ENCODE results near the gene INPP4A.

DNA sequence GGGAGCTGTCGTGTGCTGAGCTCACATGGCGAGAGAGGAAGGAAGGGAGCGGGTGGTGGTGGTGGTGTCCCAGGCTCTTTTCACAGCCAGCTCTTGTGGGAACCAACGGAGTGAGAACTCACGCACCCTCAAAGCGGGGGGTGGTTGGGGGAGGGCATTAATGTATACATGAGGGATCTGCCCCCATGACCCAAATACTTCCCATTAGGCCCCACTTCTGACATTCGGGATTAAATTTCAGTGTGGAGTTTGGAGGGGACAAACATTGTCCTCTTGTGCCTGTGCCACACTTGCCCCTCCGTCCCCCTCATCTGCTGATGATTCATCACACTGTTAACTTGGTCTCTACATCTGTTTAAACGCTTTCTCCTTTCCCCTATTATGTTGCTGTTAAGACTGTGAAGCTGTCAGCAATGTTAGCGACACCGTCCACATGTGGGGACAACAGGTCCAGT lies 22.5 kb downstream of the INPP4A start:
- TF ChIP-seq, protein P1, sequence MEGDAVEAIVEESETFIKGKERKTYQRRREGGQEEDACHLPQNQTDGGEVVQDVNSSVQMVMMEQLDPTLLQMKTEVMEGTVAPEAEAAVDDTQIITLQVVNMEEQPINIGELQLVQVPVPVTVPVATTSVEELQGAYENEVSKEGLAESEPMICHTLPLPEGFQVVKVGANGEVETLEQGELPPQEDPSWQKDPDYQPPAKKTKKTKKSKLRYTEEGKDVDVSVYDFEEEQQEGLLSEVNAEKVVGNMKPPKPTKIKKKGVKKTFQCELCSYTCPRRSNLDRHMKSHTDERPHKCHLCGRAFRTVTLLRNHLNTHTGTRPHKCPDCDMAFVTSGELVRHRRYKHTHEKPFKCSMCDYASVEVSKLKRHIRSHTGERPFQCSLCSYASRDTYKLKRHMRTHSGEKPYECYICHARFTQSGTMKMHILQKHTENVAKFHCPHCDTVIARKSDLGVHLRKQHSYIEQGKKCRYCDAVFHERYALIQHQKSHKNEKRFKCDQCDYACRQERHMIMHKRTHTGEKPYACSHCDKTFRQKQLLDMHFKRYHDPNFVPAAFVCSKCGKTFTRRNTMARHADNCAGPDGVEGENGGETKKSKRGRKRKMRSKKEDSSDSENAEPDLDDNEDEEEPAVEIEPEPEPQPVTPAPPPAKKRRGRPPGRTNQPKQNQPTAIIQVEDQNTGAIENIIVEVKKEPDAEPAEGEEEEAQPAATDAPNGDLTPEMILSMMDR (IDR thresholded peaks at IDR 0.05; ENCODE audit: insufficient read depth, low read length) = no peak
- TF ChIP-seq GABPA (IDR thresholded peaks at IDR 0.05; ENCODE audit: low read depth) (no peak), POLR2AphosphoS5 (IDR thresholded peaks at IDR 0.05; ENCODE audit: low read depth) (no peak)
- TF ChIP-seq, protein P2, sequence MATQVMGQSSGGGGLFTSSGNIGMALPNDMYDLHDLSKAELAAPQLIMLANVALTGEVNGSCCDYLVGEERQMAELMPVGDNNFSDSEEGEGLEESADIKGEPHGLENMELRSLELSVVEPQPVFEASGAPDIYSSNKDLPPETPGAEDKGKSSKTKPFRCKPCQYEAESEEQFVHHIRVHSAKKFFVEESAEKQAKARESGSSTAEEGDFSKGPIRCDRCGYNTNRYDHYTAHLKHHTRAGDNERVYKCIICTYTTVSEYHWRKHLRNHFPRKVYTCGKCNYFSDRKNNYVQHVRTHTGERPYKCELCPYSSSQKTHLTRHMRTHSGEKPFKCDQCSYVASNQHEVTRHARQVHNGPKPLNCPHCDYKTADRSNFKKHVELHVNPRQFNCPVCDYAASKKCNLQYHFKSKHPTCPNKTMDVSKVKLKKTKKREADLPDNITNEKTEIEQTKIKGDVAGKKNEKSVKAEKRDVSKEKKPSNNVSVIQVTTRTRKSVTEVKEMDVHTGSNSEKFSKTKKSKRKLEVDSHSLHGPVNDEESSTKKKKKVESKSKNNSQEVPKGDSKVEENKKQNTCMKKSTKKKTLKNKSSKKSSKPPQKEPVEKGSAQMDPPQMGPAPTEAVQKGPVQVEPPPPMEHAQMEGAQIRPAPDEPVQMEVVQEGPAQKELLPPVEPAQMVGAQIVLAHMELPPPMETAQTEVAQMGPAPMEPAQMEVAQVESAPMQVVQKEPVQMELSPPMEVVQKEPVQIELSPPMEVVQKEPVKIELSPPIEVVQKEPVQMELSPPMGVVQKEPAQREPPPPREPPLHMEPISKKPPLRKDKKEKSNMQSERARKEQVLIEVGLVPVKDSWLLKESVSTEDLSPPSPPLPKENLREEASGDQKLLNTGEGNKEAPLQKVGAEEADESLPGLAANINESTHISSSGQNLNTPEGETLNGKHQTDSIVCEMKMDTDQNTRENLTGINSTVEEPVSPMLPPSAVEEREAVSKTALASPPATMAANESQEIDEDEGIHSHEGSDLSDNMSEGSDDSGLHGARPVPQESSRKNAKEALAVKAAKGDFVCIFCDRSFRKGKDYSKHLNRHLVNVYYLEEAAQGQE (IDR thresholded peaks at IDR 0.05; ENCODE audit: insufficient replicate concordance, low read depth) = no peak

All from HL-60 (cell line).